Esophagus muscularis mucosa (tissue), 4 donors: ENCODE results near the gene SLC43A1.

Experiments
- EP300 ChIP-seq: sonication (generic); formaldehyde crosslinking; IDR thresholded peaks from one replicate; pipeline ENCODE4 v1.6.1; 2017; ENCODE audit warnings: antibody characterized with exemption
- POLR2A ChIP-seq: fragments of 450-650 bp; IDR thresholded peaks from one replicate; pipeline ENCODE4 v1.6.1; 2017; ENCODE audit warnings: antibody characterized with exemption, moderate library complexity, mild to moderate bottlenecking, low read depth
- POLR2AphosphoS5 ChIP-seq, 2 donors: sonication (generic); formaldehyde crosslinking; IDR thresholded peaks; one replicate each; pipeline ENCODE4 v1.6.1; 2017; ENCODE audit warnings: antibody characterized with exemption in 2 of 2
- TF ChIP-seq, protein P1 (sequence below), 3 experiments: fragments of 200-600 bp in 2 of 3; fragments of 450-650 bp in 1 of 3; sonication (generic) in 2 of 3; IDR thresholded peaks; one replicate each; pipeline ENCODE4 v1.5.1; 2017 to 2019; ENCODE audit warnings: antibody characterized with exemption in 3 of 3, mild to moderate bottlenecking in 2 of 3, moderate library complexity in 1 of 3

DNA sequence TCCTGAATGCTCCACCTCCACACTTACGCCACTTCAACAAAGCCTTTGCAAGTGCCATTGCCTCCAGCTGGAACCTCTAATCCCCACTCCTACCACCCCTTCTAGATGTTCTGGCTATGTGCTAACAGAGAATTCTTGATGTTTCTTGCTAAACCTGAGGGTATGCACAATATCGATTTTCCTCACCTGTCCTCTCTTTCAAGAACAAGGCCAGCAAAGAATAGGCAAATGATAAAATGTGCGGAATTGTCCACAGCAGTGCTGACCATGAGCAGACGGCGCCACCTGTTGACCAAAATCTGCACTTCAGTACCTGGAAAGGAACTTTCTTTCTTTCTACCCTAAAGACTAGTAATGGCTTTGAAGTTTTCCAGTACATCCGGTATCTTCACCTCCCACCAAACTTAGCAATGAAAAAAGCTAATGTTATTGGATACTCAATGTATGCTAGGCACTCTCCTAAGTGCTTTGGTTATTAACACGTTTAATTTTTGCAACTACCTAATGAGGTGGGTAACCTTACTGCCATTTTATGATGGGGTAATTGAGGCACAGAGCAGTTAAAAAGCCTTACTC lies 11.6 kb upstream of the SLC43A1 start:
- TF ChIP-seq, protein P1, sequence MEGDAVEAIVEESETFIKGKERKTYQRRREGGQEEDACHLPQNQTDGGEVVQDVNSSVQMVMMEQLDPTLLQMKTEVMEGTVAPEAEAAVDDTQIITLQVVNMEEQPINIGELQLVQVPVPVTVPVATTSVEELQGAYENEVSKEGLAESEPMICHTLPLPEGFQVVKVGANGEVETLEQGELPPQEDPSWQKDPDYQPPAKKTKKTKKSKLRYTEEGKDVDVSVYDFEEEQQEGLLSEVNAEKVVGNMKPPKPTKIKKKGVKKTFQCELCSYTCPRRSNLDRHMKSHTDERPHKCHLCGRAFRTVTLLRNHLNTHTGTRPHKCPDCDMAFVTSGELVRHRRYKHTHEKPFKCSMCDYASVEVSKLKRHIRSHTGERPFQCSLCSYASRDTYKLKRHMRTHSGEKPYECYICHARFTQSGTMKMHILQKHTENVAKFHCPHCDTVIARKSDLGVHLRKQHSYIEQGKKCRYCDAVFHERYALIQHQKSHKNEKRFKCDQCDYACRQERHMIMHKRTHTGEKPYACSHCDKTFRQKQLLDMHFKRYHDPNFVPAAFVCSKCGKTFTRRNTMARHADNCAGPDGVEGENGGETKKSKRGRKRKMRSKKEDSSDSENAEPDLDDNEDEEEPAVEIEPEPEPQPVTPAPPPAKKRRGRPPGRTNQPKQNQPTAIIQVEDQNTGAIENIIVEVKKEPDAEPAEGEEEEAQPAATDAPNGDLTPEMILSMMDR (IDR thresholded peaks at IDR 0.05): peak; percentile 92 to 93 (median 92)
- TF ChIP-seq POLR2A: no peak
- peak in 1 of 2 donors; percentile 23 for TF ChIP-seq POLR2AphosphoS5 (IDR thresholded peaks at IDR 0.05)
- TF ChIP-seq EP300: no peak
